GM12878 (cell line): ENCODE measurements around the gene IL22RA2. TPM values are rescaled to one million over a fixed set of nuclear protein-coding genes. Genes with fewer than 3 reads are reported as not detected.

Experiments
- ATAC-seq: fragments of 200-7000 bp; cut with Tn5 transposase; 3 replicates; pipeline ENCODE4 v1.9.1; 2020; ENCODE audit warnings: mild to moderate bottlenecking, moderate library complexity
- BruUV-seq: library from RNA; stranded (reverse); fragments of 400-500 nt; replicated peaks from 2 replicates; lab custom pipeline; 2021; lab: Mats Ljungman, UMichigan
- CTCF ChIA-PET: fragments of 300-600 bp; sonication (Branson Sonifier 250); formaldehyde crosslinking; extraction: SDS; loops from one replicate; lab custom pipeline; 2021; ENCODE audit warnings: inconsistent platforms; lab: Yijun Ruan, JAX
- POLR2A ChIA-PET: fragments of 350-600 bp; formaldehyde crosslinking; extraction: SDS; loops from one replicate; lab custom pipeline; 2021; ENCODE audit warnings: inconsistent platforms; lab: Charles Lee
- RAD21 ChIA-PET: fragments of 300-600 bp; sonication (Branson Sonifier 250); formaldehyde crosslinking; loops from one replicate; lab custom pipeline; 2023; ENCODE audit warnings: antibody characterized with exemption; ENCODE audit not compliant: unreplicated experiment; lab: Charles Lee
- SMC1A ChIA-PET: fragments of 300-600 bp; sonication (Branson Sonifier 250); formaldehyde crosslinking; loops from one replicate; lab custom pipeline; 2023; ENCODE audit not compliant: unreplicated experiment, uncharacterized antibody; lab: Charles Lee
- DNase-seq: peaks from one replicate; pipeline ENCODE4 v3.0.0-alpha.2; 2011; ENCODE audit warnings: low read depth, low spot score
- FAIRE-seq: peaks from 3 replicates; lab custom pipeline; 2011; peaks lifted over from hg19 to GRCh38; lab: Jason Lieb, UNC
- H2AFZ ChIP-seq: 2 replicates; pipeline ENCODE4 v1.6.0; 2011; ENCODE audit warnings: low read depth, low read length, control low read depth; ENCODE audit not compliant: control insufficient read depth
- H3K27ac ChIP-seq: 2 replicates; pipeline ENCODE4 v1.5.1; 2011; ENCODE audit warnings: control low read depth; ENCODE audit not compliant: control insufficient read depth, insufficient read depth
- H3K27me3 ChIP-seq, 2 experiments: replicated peaks in 1 of 2; 2 replicates each; pipeline versions ENCODE4 v1.6.0 to v1.6.1; 2011; ENCODE audit warnings: low read length in 1 of 2; ENCODE audit not compliant: control insufficient read depth in 2 of 2, insufficient read depth in 2 of 2
- H3K36me3 ChIP-seq, 2 experiments: 2 replicates each; pipeline ENCODE4 v1.5.1; 2011; ENCODE audit warnings: low read length in 1 of 2; ENCODE audit not compliant: control insufficient read depth in 2 of 2, insufficient read depth in 2 of 2
- H3K4me1 ChIP-seq: 2 replicates; pipeline ENCODE4 v1.6.1; 2011; ENCODE audit warnings: mild to moderate bottlenecking, low read length, moderate library complexity, mixed read lengths; ENCODE audit not compliant: control insufficient read depth, insufficient read depth
- H3K4me2 ChIP-seq: 2 replicates; pipeline ENCODE4 v1.6.0; 2011; ENCODE audit warnings: control low read depth; ENCODE audit not compliant: control insufficient read depth, insufficient read depth
- H3K4me3 ChIP-seq: fragments of 200-600 bp; sonication (generic); 2 replicates; pipeline ENCODE4 v1.5.1; 2016
- H3K79me2 ChIP-seq: 2 replicates; pipeline ENCODE4 v1.6.0; 2011; ENCODE audit warnings: low read length; ENCODE audit not compliant: control insufficient read depth, insufficient read depth
- H3K9ac ChIP-seq: 2 replicates; pipeline ENCODE4 v1.8.0; 2011; ENCODE audit warnings: low read length, control low read depth, mixed read lengths; ENCODE audit not compliant: control insufficient read depth, insufficient read depth
- H3K9me3 ChIP-seq: replicated peaks from 3 replicates; pipeline ENCODE4 v1.5.1; 2011; ENCODE audit warnings: mild to moderate bottlenecking, low read length; ENCODE audit not compliant: control insufficient read depth, insufficient read depth
- H4K20me1 ChIP-seq: 2 replicates; pipeline ENCODE4 v1.6.0; 2011; ENCODE audit not compliant: control insufficient read depth, insufficient read depth
- BCLAF1 ChIP-seq: fragments of 450-650 bp; IDR thresholded peaks from 2 replicates; pipeline ENCODE4 v1.6.1; 2017; ENCODE audit warnings: antibody characterized with exemption, mild to moderate bottlenecking, moderate library complexity
- ELK1 ChIP-seq: IDR thresholded peaks from 2 replicates; pipeline ENCODE4 v1.6.1; 2012; ENCODE audit warnings: low read depth, low read length, improper control_type of control experiment
- HCFC1 ChIP-seq: fragments of 150-350 bp; IDR thresholded peaks from 2 replicates; pipeline ENCODE4 v1.6.1; 2014; ENCODE audit warnings: low read length
- JUNB ChIP-seq: IDR thresholded peaks from 2 replicates; pipeline ENCODE4 v1.6.1; 2016; ENCODE audit warnings: antibody characterized with exemption, mild to moderate bottlenecking
- MAX ChIP-seq: IDR thresholded peaks from 2 replicates; pipeline ENCODE4 v1.6.1; 2012; ENCODE audit warnings: low read depth, low read length, improper control_type of control experiment
- MLLT1 ChIP-seq: fragments of 450-650 bp; IDR thresholded peaks from 2 replicates; pipeline ENCODE4 v1.6.1; 2016; ENCODE audit warnings: mild to moderate bottlenecking
- RELB ChIP-seq: fragments of 450-650 bp; IDR thresholded peaks from 2 replicates; pipeline ENCODE4 v1.6.1; 2017; ENCODE audit warnings: low read depth, mild to moderate bottlenecking, moderate library complexity
- SPI1 ChIP-seq: IDR thresholded peaks from 2 replicates; pipeline ENCODE4 v1.6.1; 2011; ENCODE audit warnings: low read depth, mild to moderate bottlenecking, low read length, moderate library complexity, borderline replicate concordance; ENCODE audit not compliant: insufficient read depth
- TAF1 ChIP-seq: IDR thresholded peaks from 2 replicates; pipeline ENCODE4 v1.6.1; 2011; ENCODE audit warnings: mild to moderate bottlenecking, low read depth, low read length, borderline replicate concordance
- TCF7 ChIP-seq: IDR thresholded peaks from 2 replicates; pipeline ENCODE4 v1.6.1; 2014; ENCODE audit warnings: antibody characterized with exemption, borderline replicate concordance
- ZBTB4 ChIP-seq: fragments of 450-650 bp; formaldehyde crosslinking; IDR thresholded peaks from 2 replicates; pipeline ENCODE4 v1.4.0; 2022; ENCODE audit warnings: mild to moderate bottlenecking, moderate library complexity
- ZZZ3 ChIP-seq: IDR thresholded peaks from 2 replicates; pipeline ENCODE4 v1.6.1; 2011; ENCODE audit warnings: low read depth; ENCODE audit not compliant: control insufficient read depth, insufficient read length
- in situ Hi-C: fragments of 300-500 bp; cut with MboI; formaldehyde crosslinking; loops from 9 replicates; pipeline ENCODE4 v1.14.3; 2018; ENCODE audit warnings: mixed read lengths
- intact Hi-C: fragments of 100-400 bp; cut with micrococcal nuclease; formaldehyde crosslinking; loops from one replicate; pipeline ENCODE4 v1.14.2; 2022; ENCODE audit not compliant: unreplicated experiment
- polyA plus RNA-seq, 11 experiments: library from polyadenylated mRNA; depleted of rRNA in 4 of 11; unstranded in 6 of 11; stranded (reverse) in 5 of 11; fragments of >200 nt; fragmentation: Nextera tagmentation in 4 of 11; fragmentation: Illumina TruSeq in 1 of 11; extraction: Ambion mirVana in 4 of 11; extraction: Trizol in 1 of 11; gene quantifications; 1 replicate in 1 of 11; 2 replicates in 10 of 11; pipeline versions ENCODE4 v1.2.1 to v1.2.3, GENCODE V29; 2011 to 2016; ENCODE audit warnings: inconsistent platforms in 2 of 11, missing spikeins in 2 of 11, low read depth in 1 of 11
- total RNA-seq, 4 experiments: library from RNA; depleted of rRNA in 3 of 4; stranded (reverse); fragments of >200 nt in 3 of 4; fragmentation: Illumina TruSeq in 1 of 4; extraction: Trizol in 1 of 4; gene quantifications; 2 replicates each; pipeline versions ENCODE4 v1.2.1 to v1.2.3, GENCODE V29; 2013 to 2021

The IL22RA2 gene
- total and polyA plus RNA-seq, 10 of the 15 experiments (the other 5 are each of a cell fraction or from before 2014, with no cell fraction given): 0.05 to 0.22 (median 0.09) TPM; not detected in 3

GRCh38 chr6:137160763-137161162, 12.7 kb downstream of the IL22RA2 start (continued):
- TF ChIP-seq ZBTB4 (CRISPR knock-in tag): no peak

GRCh38 chr6:137159912-137160311, 13.5 kb downstream of the IL22RA2 start:
- H4K20me1 ChIP-seq: no peaks in the 10 kb centered on the region
- BruUV-seq: no TSS peak
- ChIA-PET RAD21 (no interaction called here), CTCF (interaction anchor here (0.6 to 1.1 kb wide), 4 partner anchors 15 to 66 kb away, joined by 3 read pairs; no protein-coding TSS in a partner anchor), SMC1A (interaction anchor here (0.9 to 3.7 kb wide), 4 partner anchors 9 to 64 kb away, joined by 3 to 23 read pairs (median 4); no protein-coding TSS in a partner anchor), POLR2A (no interaction called here)
- DNase-seq (no peak), ATAC-seq (no peak), FAIRE-seq (no peak)
- intact Hi-C loops (no loop called here), in situ Hi-C loops (no loop called here)
- H3K27ac ChIP-seq: no peak overlapping the region
- no peaks in the 10 kb centered on the region for H3K36me3 ChIP-seq
- peaks cover 2% of the 10 kb centered on the region for H3K4me1 ChIP-seq
- no peak overlapping the region for H2AFZ ChIP-seq
- H3K9me3 ChIP-seq: peaks cover 25% of the 10 kb centered on the region
- H3K9ac ChIP-seq: no peak overlapping the region
- H3K4me2 ChIP-seq: no peak overlapping the region
- H3K79me2 ChIP-seq: no peaks in the 10 kb centered on the region
- H3K27me3 ChIP-seq: no peaks in the 10 kb centered on the region
- no peak overlapping the region for H3K4me3 ChIP-seq
- no peak for TF ChIP-seq SPI1
- TF ChIP-seq JUNB: no peak
- TF ChIP-seq TCF7: no peak
- no peak for TF ChIP-seq ZZZ3
- TF ChIP-seq MLLT1: no peak
- no peak for TF ChIP-seq MAX
- TF ChIP-seq TAF1: no peak
- TF ChIP-seq RELB: no peak
- no peak for TF ChIP-seq BCLAF1
- TF ChIP-seq ELK1: no peak
- TF ChIP-seq HCFC1: no peak
